GM18867 (cell line): ENCODE measurements around the gene OPRD1.

Experiments used
- ATAC-seq: cut with Tn5 transposase; IDR thresholded peaks from one replicate; pipeline ENCODE4 v1.9.1; 2021; ENCODE audit warnings: mild to moderate bottlenecking, moderate library complexity; ENCODE audit not compliant: unreplicated experiment

Gene OPRD1

DNA sequence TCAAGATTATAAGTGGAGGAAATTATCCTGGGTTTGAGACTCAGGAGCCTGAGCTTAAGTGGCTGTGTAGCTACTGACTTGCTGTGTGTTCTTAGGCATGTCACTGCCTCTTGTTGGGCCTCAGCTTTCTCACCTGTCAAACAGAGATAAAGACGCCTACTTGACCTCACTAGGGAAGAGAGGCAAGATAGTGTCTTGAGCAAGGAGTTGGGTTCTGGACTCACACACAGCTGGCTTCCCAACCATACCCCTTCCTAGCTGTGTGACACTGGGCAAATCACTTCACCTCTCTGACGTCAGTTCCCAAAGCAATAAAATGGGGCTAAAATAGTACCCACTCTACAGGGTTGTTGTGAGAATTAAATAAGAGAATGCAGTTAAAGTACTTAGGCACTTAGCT is 90.8 kb downstream of the OPRD1 start:
- no peak for ATAC-seq

DNA sequence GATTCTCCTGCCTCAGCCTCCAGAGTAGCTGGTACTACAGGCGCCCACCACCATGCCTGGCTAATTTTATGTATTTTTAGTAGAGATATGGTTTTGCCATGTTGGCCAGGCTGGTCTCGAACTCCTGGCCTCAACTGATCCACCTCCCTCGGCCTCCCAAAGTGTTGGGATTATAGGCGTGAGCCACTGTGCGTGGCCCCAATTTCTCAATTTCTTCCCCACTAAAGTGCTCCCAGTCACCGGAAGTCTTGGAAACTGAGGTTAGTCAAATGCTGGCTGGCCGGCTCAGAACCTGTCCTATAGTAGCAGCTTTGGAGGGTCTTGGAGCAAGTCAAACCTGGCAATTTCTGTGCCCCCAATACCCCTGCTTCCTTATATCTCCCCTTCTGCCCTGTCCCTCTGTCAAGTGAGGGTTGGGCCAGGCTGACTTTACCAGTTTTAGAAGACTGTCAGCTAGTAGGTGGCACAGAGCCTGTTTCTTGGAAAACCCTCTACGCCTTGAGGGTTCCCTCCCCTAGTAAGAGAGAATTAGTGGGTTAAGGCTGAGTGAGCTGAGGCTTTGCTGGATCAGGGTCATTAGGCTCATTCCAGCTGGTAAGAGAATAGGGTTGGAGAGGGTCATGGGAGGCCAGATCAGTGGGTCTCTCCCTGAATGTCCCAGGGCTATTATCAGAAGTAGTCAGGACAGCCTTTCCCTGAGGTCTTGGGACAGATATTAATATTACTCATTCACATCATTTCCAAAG is 94.1 kb downstream of the OPRD1 start:
- no peak for ATAC-seq

DNA sequence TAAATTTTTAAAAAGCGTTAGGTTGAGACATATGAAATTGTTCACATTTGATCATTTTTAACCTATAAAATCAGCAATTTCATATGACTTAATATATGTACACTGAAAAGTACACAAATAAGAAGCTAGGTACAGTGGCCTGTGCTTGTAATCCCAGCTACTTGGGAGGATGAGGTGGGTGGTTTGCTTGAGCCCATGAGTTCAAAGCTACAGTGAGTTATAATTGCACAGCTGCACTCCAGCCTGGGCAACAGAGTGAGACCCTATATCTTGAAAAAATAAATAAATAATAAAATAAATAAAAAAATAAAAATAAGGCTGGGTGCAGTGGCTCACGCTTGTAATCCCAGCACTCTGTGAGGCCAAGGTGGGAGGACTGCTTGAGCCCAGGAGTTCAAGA is 97.2 kb downstream of the OPRD1 start:
- no peak for ATAC-seq

DNA sequence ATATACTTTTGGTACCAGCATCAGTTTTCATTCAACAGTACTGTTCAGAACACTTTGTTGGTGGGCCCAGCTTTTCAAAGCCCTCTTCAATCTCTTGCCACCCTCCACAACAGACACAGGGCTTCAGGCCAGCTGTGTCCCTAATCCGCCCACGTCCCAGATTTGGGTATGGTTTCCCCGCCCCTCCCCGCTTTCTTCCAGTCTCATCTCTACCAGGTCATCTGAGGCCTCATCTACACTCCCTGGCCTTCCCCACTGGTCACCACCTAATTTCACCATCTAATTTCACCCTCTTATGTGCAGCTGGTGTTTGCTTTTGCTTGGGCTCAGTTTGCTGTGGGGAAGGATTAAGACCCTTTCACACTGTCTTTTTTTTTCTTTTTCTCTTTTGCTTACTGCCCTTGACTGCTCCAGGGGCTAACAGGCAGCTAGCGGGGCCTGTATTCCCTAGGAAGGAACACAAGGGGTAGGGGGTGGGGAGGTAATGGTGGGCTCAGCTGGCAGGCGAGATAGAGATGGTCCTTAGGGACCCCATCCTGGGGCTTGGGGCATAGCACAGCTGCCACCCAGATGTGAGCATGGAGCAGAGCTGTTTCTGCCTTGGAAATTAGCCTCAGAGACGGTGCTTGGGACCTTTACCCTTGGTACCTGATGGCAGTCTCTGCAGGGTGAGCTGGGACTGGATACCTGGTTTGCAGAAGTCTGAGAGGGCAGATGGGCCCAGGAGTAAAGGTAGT is 98.6 kb downstream of the OPRD1 start:
- ATAC-seq, result no peak

DNA sequence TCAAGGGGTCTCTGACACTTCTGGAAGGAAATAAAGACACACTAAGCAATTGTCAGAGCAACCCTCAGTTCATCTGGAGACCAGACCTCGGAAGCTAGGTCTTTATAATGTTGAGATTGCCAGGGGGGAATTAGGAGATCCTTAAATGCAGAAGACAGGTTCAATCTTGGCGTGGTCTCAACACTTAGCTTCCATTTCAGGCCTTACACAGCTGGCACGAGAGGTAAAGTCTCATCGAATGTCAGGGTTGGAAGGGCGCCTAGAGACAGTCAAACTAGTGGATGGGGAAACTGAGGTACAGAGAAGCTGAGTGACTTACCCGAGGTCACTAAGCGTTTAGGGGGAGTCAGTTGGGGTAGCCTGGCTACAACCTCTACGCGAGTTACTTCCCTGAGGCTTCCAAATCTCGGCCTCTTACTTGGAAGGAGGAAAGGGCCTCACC is 101.8 kb downstream of the OPRD1 start:
- ATAC-seq, result no peak

DNA sequence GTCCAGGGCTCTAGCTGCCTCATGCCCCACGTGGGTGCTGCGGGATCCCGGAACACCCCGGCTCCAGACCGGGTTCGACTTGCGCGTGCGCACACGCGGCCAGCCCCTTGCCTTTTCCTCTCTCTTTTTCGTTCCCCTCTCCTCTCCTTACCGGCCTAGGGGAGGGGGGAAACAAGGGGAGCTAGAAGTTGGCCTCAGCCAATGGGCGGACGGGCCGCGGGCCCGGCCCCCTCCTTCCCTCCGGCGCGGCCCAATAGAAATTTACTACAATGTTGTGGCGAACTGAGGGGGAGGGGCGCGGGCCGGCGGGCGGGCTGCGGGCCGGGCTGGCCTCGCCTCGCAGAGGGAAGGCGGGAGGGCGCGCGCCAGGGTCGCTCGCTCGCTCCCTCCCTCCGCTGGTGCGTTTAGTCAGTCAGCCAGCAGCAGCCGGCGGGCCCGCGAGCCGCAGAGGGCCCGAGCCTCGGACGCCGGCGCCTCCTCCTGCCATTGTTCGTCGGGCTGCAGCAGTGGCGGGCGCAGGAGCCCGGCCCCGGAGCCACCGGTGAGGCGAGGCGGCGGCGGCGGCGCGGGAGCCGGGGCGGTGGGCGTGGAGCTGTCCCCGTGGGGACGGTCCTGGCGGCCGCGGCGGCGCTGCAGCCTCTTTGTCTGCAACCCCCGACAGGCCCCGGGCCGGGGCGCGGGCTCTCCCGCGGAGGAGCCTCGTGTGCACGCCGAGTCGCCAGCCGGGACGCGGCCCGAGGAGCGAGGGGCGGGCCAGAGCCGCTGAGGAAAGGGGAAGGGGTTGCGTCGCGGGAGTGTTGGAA is 102.5 kb downstream of the OPRD1 start, which contains the start of gene EPB41:
Gene EPB41, plus strand, starts transcription at position 342 of the 803 bp plus-strand sequence. CDS start 72,869 bp downstream, outside the sequence.
- peak; percentile 85 for ATAC-seq

DNA sequence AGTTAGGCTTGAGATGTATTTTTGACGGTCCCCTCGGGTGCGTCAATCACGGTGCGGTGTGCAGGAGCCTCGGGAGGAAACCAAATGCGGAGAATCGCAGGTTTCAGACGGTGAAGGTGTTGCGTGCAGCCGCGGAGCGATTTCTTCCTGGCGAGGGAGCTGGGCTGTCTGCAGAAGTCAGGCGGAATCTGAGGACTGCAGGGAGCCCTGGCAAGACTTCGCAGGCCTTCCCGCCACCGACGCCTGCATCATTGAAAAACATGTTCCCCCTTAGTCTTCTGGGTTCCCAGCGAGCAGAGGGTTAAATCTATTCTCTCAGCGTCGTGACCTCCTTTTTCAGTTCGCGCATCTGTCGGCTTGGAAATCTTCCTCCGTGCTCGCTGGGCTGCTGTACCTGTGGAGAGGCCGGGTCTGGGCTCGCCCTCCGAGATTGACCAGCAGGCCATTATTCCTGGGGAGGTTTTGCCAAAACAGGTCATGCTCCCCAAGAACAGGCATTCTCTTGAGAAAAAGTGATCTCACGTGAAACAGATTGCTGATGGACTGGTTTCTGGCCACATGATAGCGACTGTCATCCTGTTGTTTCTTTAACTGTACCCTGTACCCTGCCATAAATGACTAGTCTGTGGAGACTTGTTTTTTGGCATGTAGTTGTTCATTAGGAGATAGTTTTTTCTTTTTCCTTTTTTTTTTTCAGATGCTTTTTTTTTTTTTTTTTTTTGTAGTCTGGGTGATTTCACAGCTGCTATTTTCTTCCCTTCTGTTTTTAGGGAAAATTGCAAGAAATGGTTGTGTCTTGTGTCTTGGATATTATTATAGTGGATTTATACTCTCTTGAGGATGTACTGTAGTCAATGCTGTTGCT is 103.3 kb downstream of the OPRD1 start:
- no peak for ATAC-seq

DNA sequence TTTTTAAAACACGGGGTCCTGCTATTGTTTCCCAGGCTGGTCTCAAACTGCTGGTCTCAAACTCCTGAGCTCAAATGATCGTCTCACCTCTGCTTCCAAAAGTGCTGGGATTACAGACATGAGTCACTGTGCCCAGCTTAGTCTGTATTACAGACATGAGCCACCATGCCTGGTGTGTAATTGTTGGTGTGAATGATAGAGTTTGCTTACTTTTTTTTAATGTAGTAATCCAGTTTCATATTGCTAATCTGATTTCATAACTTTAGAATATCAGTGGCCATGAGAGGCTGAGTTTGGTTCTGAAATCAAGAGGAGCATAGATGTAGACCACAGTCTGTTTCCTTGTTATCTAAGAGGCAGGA is 105.8 kb downstream of the OPRD1 start:
- ATAC-seq, result no peak
